T-helper 2 cell treated with Interferon-gamma antibody and Interleukin-4, amounts not matched to agents 100 ng/mL and 5 ng/mL, for 36 hours (primary cell): Measurements from ENCODE around the gene MANEA. TPM values are rescaled to one million over a fixed set of nuclear protein-coding genes. Genes with fewer than 3 reads are reported as not detected.
"Not testable (repeated sequence)": the region's sequence is repeated elsewhere in the genome, so short reads cannot be mapped to it uniquely, and the experiment has no call there.

ENCODE experiments used
- intact Hi-C: fragments of 100-400 bp; cut with micrococcal nuclease; formaldehyde crosslinking; loops from one replicate; pipeline ENCODE4 v1.15.1; 2023
- total RNA-seq: library from RNA; stranded (reverse); gene quantifications from 2 replicates; pipeline ENCODE4 v1.2.3, GENCODE V29; 2022

MANEA gene
- total RNA-seq, 1 donor from 2014 or later = 19.2 TPM

- intact Hi-C loops = not testable (repeated sequence)
Observed at GRCh38 chr6:95584226-95584625, 6.9 kb downstream of the MANEA start.

GRCh38 chr6:95587989-95588388 is 10.7 kb downstream of the MANEA start:
- intact Hi-C loops = no loop called here

GRCh38 chr6:95589067-95589466 is 11.7 kb downstream of the MANEA start:
- intact Hi-C loops = no loop called here

GRCh38 chr6:95589826-95590570 is 12.7 kb downstream of the MANEA start:
- intact Hi-C loops = no loop called here

- intact Hi-C loops = no loop called here
Observed at GRCh38 chr6:95593025-95593424, 15.7 kb downstream of the MANEA start.

GRCh38 chr6:95596021-95596420 is 18.7 kb downstream of the MANEA start:
- intact Hi-C loops = no loop called here

GRCh38 chr6:95599706-95600105 is 22.4 kb downstream of the MANEA start:
- intact Hi-C loops = loop anchor here (2.0 kb wide), 1 partner anchor 23 kb away; the partner anchor contains the start of gene MANEA

GRCh38 chr6:95601133-95601532 is 23.8 kb downstream of the MANEA start:
- intact Hi-C loops = loop anchor here (2.0 kb wide), 1 partner anchor 24 kb away; the partner anchor contains the start of gene MANEA

GRCh38 chr6:95614094-95614493 is 36.8 kb downstream of the MANEA start:
- intact Hi-C loops = no loop called here

GRCh38 chr6:95629551-95629950 is 52.2 kb downstream of the MANEA start:
- intact Hi-C loops = no loop called here

GRCh38 chr6:95636552-95637431 is 59.5 kb downstream of the MANEA start:
- intact Hi-C loops = loop anchor here (1.0 kb wide), 1 partner anchor 10 kb away; no protein-coding TSS in a partner anchor

GRCh38 chr6:95648636-95649035 is 71.3 kb downstream of the MANEA start:
- intact Hi-C loops = no loop called here

- intact Hi-C loops = no loop called here
Observed at GRCh38 chr6:95649451-95649850, 72.1 kb downstream of the MANEA start.

GRCh38 chr6:95654176-95654575 is 76.8 kb downstream of the MANEA start:
- intact Hi-C loops = no loop called here

- intact Hi-C loops = no loop called here
Observed at GRCh38 chr6:95658886-95659285, 81.6 kb downstream of the MANEA start.
